ENCODE data around the gene TTN. TPM values are rescaled to one million over a fixed set of nuclear protein-coding genes. Genes with fewer than 3 reads are reported as not detected.

The TTN gene
- polyA plus RNA-seq, 3 donors = under 0.01 to 0.12 (median 0.08) TPM

- 99% methylated on average over 5 of the region's 5 CpGs for WGBS (ENCODE audit: insufficient coverage)
- Mint-ChIP-seq H3K27ac (no peak overlapping the region), H3K9me3 (peaks cover 0 to 5% (median 1%) of the 10 kb centered on the region in 7 donors), H3K27me3 (ENCODE audit: low read depth in 3 of 3) (peaks cover 0 to 3% (median 0%) of the 10 kb centered on the region in 3 donors), H3K4me3 (no peak overlapping the region), H3K4me1 (no peaks in the 10 kb centered on the region), H3K36me3 (no peaks in the 10 kb centered on the region)
- H3K4me2 ChIP-seq (replicated peaks; ENCODE audit: extremely low read depth, low read length, poor library complexity, severe bottlenecking) = no peak overlapping the region
- intact Hi-C loops (cut with micrococcal nuclease) = no loop called here
- no peak overlapping the region for H3K9ac ChIP-seq (ENCODE audit: insufficient read depth, low read length, poor library complexity, severe bottlenecking)
- TF ChIP-seq CTCF (IDR thresholded peaks at IDR 0.05) = no peak
- no peak overlapping the region for H3K27ac ChIP-seq (ENCODE audit: low read depth in 1 of 2, low read length in 2 of 2)
- H2AFZ ChIP-seq (ENCODE audit: insufficient read depth, low read depth, low read length, poor library complexity, severe bottlenecking) = no peak overlapping the region
- DNase-seq = no peak
- no peaks in the 10 kb centered on the region for H3K9me3 ChIP-seq (replicated peaks in 1 of 2; ENCODE audit: control insufficient read depth in 1 of 2, insufficient read depth in 1 of 2, low read length in 2 of 2)
- H3K27me3 ChIP-seq (ENCODE audit: control insufficient read depth in 2 of 2, insufficient read depth in 2 of 2, low read length in 2 of 2) = no peaks in the 10 kb centered on the region
- H3K79me2 ChIP-seq (ENCODE audit: insufficient read depth, low read length) = no peaks in the 10 kb centered on the region
- no peaks in the 10 kb centered on the region for H3K4me1 ChIP-seq (ENCODE audit: control insufficient read depth in 1 of 2, insufficient read depth in 2 of 2, low read length in 2 of 2)
- H4K20me1 ChIP-seq (ENCODE audit: insufficient read depth, low read length) = no peaks in the 10 kb centered on the region
- no peak overlapping the region for H3K4me3 ChIP-seq (replicated peaks in 1 of 3; ENCODE audit: low read depth in 2 of 3, low read length in 3 of 3)
- H3K36me3 ChIP-seq (replicated peaks in 1 of 2; ENCODE audit: control insufficient read depth in 1 of 2, insufficient read depth in 2 of 2, low read length in 2 of 2) = no peaks in the 10 kb centered on the region
These were observed 41.1 kb upstream of the TTN start for GRCh38 chr2:178848335-178848734.

- Histone ChIP-seq H2AFZ (ENCODE audit: insufficient read depth, low read depth, low read length, poor library complexity, severe bottlenecking) (no peak overlapping the region), H4K20me1 (ENCODE audit: insufficient read depth, low read length) (no peaks in the 10 kb centered on the region), H3K27me3 (ENCODE audit: control insufficient read depth in 2 of 2, insufficient read depth in 2 of 2, low read length in 2 of 2) (no peaks in the 10 kb centered on the region), H3K4me1 (ENCODE audit: control insufficient read depth in 1 of 2, insufficient read depth in 2 of 2, low read length in 2 of 2) (no peaks in the 10 kb centered on the region), H3K4me2 (replicated peaks; ENCODE audit: extremely low read depth, low read length, poor library complexity, severe bottlenecking) (no peak overlapping the region), H3K27ac (ENCODE audit: low read depth in 1 of 2, low read length in 2 of 2) (no peak overlapping the region), H3K79me2 (ENCODE audit: insufficient read depth, low read length) (no peaks in the 10 kb centered on the region), H3K36me3 (replicated peaks in 1 of 2; ENCODE audit: control insufficient read depth in 1 of 2, insufficient read depth in 2 of 2, low read length in 2 of 2) (no peaks in the 10 kb centered on the region), H3K4me3 (replicated peaks in 1 of 3; ENCODE audit: low read depth in 2 of 3, low read length in 3 of 3) (no peak overlapping the region), H3K9ac (ENCODE audit: insufficient read depth, low read length, poor library complexity, severe bottlenecking) (no peak overlapping the region), H3K9me3 (replicated peaks in 1 of 2; ENCODE audit: control insufficient read depth in 1 of 2, insufficient read depth in 1 of 2, low read length in 2 of 2) (no peaks in the 10 kb centered on the region)
- 83% methylated on average over 1 of the region's 2 CpGs for WGBS (ENCODE audit: insufficient coverage)
- no peaks in the 10 kb centered on the region for H3K27me3 Mint-ChIP-seq (ENCODE audit: low read depth in 3 of 3)
- H3K9me3 Mint-ChIP-seq = peaks cover 0 to 5% (median 1%) of the 10 kb centered on the region in 7 donors
- no peak overlapping the region for H3K27ac Mint-ChIP-seq
- H3K4me3 Mint-ChIP-seq = no peak overlapping the region
- H3K4me1 Mint-ChIP-seq = no peaks in the 10 kb centered on the region
- DNase-seq = no peak
- no peaks in the 10 kb centered on the region for H3K36me3 Mint-ChIP-seq
- intact Hi-C loops (cut with micrococcal nuclease) = no loop called here
- TF ChIP-seq CTCF (IDR thresholded peaks at IDR 0.05) = no peak
These were observed 39.2 kb upstream of the TTN start for GRCh38 chr2:178846458-178846802.

Data from CD14-positive monocyte (primary cell).